ENCODE data around the gene ZNF335.
A peak's percentile ranks its signal among the peaks of the same experiment; 100 is the strongest.

The ZNF335 gene

DNA sequence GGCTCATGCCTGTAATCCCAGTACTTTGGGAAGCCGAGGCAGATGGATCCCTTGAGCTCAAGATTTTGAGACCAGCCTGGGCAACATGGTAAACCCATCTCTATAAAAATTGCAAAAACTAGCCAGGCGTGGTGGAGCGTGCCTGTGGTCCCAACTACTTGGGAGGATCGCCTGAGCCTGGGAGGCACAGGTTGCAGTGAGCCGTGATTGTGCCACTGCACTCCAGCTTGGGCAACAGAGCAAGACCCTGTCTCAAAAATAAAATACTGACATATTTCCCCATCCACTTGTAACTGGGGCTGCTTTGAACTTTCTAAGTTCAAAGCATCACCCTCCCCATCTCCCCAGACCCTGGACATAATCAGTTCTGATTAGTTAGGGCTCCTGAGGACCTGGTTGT, 29.5 kb upstream of the ZNF335 start:
- no peak for ATAC-seq (ENCODE audit: low read depth)
- H3K4me3 ChIP-seq (ENCODE audit: severe bottlenecking) = no peak overlapping the region
- no peaks in the 10 kb centered on the region for H3K36me3 ChIP-seq (ENCODE audit: low read depth)
- H3K27me3 ChIP-seq (ENCODE audit: insufficient read depth, poor library complexity, severe bottlenecking) = no peaks in the 10 kb centered on the region
- peak; percentile 54 for DNase-seq (ENCODE audit: low spot score)
- TF ChIP-seq, protein P1, sequence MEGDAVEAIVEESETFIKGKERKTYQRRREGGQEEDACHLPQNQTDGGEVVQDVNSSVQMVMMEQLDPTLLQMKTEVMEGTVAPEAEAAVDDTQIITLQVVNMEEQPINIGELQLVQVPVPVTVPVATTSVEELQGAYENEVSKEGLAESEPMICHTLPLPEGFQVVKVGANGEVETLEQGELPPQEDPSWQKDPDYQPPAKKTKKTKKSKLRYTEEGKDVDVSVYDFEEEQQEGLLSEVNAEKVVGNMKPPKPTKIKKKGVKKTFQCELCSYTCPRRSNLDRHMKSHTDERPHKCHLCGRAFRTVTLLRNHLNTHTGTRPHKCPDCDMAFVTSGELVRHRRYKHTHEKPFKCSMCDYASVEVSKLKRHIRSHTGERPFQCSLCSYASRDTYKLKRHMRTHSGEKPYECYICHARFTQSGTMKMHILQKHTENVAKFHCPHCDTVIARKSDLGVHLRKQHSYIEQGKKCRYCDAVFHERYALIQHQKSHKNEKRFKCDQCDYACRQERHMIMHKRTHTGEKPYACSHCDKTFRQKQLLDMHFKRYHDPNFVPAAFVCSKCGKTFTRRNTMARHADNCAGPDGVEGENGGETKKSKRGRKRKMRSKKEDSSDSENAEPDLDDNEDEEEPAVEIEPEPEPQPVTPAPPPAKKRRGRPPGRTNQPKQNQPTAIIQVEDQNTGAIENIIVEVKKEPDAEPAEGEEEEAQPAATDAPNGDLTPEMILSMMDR (IDR thresholded peaks at IDR 0.05; ENCODE audit: poor library complexity, severe bottlenecking) = no peak
- H3K9me3 ChIP-seq (ENCODE audit: severe bottlenecking) = no peaks in the 10 kb centered on the region
- peaks cover 33% of the 10 kb centered on the region for H3K4me1 ChIP-seq (ENCODE audit: insufficient read depth, poor library complexity, severe bottlenecking)
- H3K27ac ChIP-seq (ENCODE audit: poor library complexity, severe bottlenecking) = no peak overlapping the region

GRCh38 chr20:46000262-46000996, 28.4 kb upstream of the ZNF335 start:
- H3K4me1 ChIP-seq (ENCODE audit: insufficient read depth, poor library complexity, severe bottlenecking) = peaks cover 32% of the 10 kb centered on the region
- TF ChIP-seq, protein P1 (IDR thresholded peaks at IDR 0.05; ENCODE audit: poor library complexity, severe bottlenecking) = no peak
- ATAC-seq (ENCODE audit: low read depth) (no peak), DNase-seq (ENCODE audit: low spot score) (peak; percentile 77)
- no peaks in the 10 kb centered on the region for H3K36me3 ChIP-seq (ENCODE audit: low read depth)
- no peak overlapping the region for H3K27ac ChIP-seq (ENCODE audit: poor library complexity, severe bottlenecking)
- H3K27me3 ChIP-seq (ENCODE audit: insufficient read depth, poor library complexity, severe bottlenecking) = no peaks in the 10 kb centered on the region
- H3K4me3 ChIP-seq (ENCODE audit: severe bottlenecking) = no peak overlapping the region
- no peaks in the 10 kb centered on the region for H3K9me3 ChIP-seq (ENCODE audit: severe bottlenecking)

GRCh38 chr20:45999557-46000261, 27.7 kb upstream of the ZNF335 start:
- Histone ChIP-seq H3K27me3 (ENCODE audit: insufficient read depth, poor library complexity, severe bottlenecking) (no peaks in the 10 kb centered on the region), H3K4me3 (ENCODE audit: severe bottlenecking) (no peak overlapping the region)
- peak; percentile 42 for DNase-seq (ENCODE audit: low spot score)

GRCh38 chr20:45998761-45999160, 26.8 kb upstream of the ZNF335 start:
- Histone ChIP-seq H3K27ac (ENCODE audit: poor library complexity, severe bottlenecking) (no peak overlapping the region), H3K9me3 (ENCODE audit: severe bottlenecking) (no peaks in the 10 kb centered on the region), H3K4me1 (ENCODE audit: insufficient read depth, poor library complexity, severe bottlenecking) (peaks cover 33% of the 10 kb centered on the region), H3K4me3 (ENCODE audit: severe bottlenecking) (no peak overlapping the region), H3K27me3 (ENCODE audit: insufficient read depth, poor library complexity, severe bottlenecking) (no peaks in the 10 kb centered on the region), H3K36me3 (ENCODE audit: low read depth) (no peaks in the 10 kb centered on the region)
- TF ChIP-seq, protein P1 (IDR thresholded peaks at IDR 0.05; ENCODE audit: poor library complexity, severe bottlenecking) = no peak
- ATAC-seq (ENCODE audit: low read depth) (no peak), DNase-seq (ENCODE audit: low spot score) (peak; percentile 34)

More at GRCh38 chr20:45999557-46000261, 27.7 kb upstream of the ZNF335 start:
- Histone ChIP-seq H3K27ac (ENCODE audit: poor library complexity, severe bottlenecking) (no peak overlapping the region), H3K4me1 (ENCODE audit: insufficient read depth, poor library complexity, severe bottlenecking) (peaks cover 32% of the 10 kb centered on the region), H3K36me3 (ENCODE audit: low read depth) (no peaks in the 10 kb centered on the region), H3K9me3 (ENCODE audit: severe bottlenecking) (no peaks in the 10 kb centered on the region)
- no peak for ATAC-seq (ENCODE audit: low read depth)
- TF ChIP-seq, protein P1 (IDR thresholded peaks at IDR 0.05; ENCODE audit: poor library complexity, severe bottlenecking) = no peak

Data from RWPE2 (cell line).